ENCODE data around the gene CRABP2.
A peak's percentile ranks its signal among the peaks of the same experiment; 100 is the strongest.

CRABP2 gene

GRCh38 chr1:156740741-156741480 is 35.5 kb upstream of the CRABP2 start, which contains the start of gene MRPL24:
Gene MRPL24 (minus strand): TSS chr1:156741088. CDS start chr1:156738704, 2,384 bp downstream.
- TF ChIP-seq ZFX (IDR thresholded peaks at IDR 0.05) (peak; percentile 92), CTCF (conservative IDR thresholded peaks at IDR 0.05) (no peak)

GRCh38 chr1:156740237-156740740 is 34.9 kb upstream of the CRABP2 start:
- peak overlapping the region; percentile 90 for H3K27ac ChIP-seq

More at GRCh38 chr1:156740741-156741480, 35.5 kb upstream of the CRABP2 start, which contains the start of gene MRPL24:
- H3K27ac ChIP-seq = peak within 1 kb of the TSS; percentile 90

GRCh38 chr1:156738916-156739315 is 33.5 kb upstream of the CRABP2 start:
- no peak overlapping the region for H3K27ac ChIP-seq
- TF ChIP-seq CTCF (conservative IDR thresholded peaks at IDR 0.05) = no peak
- TF ChIP-seq ZFX (IDR thresholded peaks at IDR 0.05) = no peak

More at GRCh38 chr1:156740237-156740740, 34.9 kb upstream of the CRABP2 start:
- no peak for TF ChIP-seq CTCF (conservative IDR thresholded peaks at IDR 0.05)
- TF ChIP-seq ZFX (IDR thresholded peaks at IDR 0.05) = no peak

- H3K27ac ChIP-seq = no peak overlapping the region
- TF ChIP-seq CTCF (conservative IDR thresholded peaks at IDR 0.05) (no peak), ZFX (IDR thresholded peaks at IDR 0.05) (no peak)
These were observed 33.0 kb upstream of the CRABP2 start for GRCh38 chr1:156738407-156738806.

GRCh38 chr1:156733989-156734584 is 28.7 kb upstream of the CRABP2 start:
- H3K27ac ChIP-seq = no peak overlapping the region
- TF ChIP-seq ZFX (IDR thresholded peaks at IDR 0.05) = no peak

- TF ChIP-seq ZFX (IDR thresholded peaks at IDR 0.05) (peak; percentile 96), CTCF (conservative IDR thresholded peaks at IDR 0.05) (no peak)
- H3K27ac ChIP-seq = peak within 1 kb of the TSS; percentile 97
These were observed 23.4 kb upstream of the CRABP2 start, which contains the start of gene ISG20L2 for GRCh38 chr1:156728599-156729462. Gene ISG20L2 (minus strand): TSS chr1:156728766. CDS start chr1:156727652, 1,114 bp downstream.

GRCh38 chr1:156727926-156728598 is 22.7 kb upstream of the CRABP2 start, which contains the start of gene METTL25B:
Gene METTL25B (plus strand): TSS chr1:156728469. CDS start chr1:156729105, 636 bp downstream.
- H3K27ac ChIP-seq = peak within 1 kb of the TSS; percentile 97
- no peak for TF ChIP-seq ZFX (IDR thresholded peaks at IDR 0.05)
- TF ChIP-seq CTCF (conservative IDR thresholded peaks at IDR 0.05) = no peak
